T-helper 17 cell (primary cell): ENCODE results near the gene KBTBD4. TPM values are rescaled to one million over a fixed set of nuclear protein-coding genes. Genes with fewer than 3 reads are reported as not detected.

Source experiments
- ATAC-seq: fragments of 150-1000 bp; cut with Tn5 transposase; 2 replicates; pipeline ENCODE4 v1.10.0; 2021; ENCODE audit warnings: mild to moderate bottlenecking, moderate library complexity
- DNase-seq, 3 donors: peaks; one replicate each; pipeline versions ENCODE4 v3.0.0 to v3.0.0-alpha.2; 2020 to 2021
- H3K9me3 ChIP-seq: one replicate; pipeline ENCODE4 v1.7.0; 2013; ENCODE audit warnings: low read length, mild to moderate bottlenecking; ENCODE audit not compliant: control insufficient read depth, poor library complexity, severe bottlenecking
- H3K27ac Mint-ChIP-seq: one replicate; pipeline ENCODE4 v1.8.0; 2022; ENCODE audit warnings: mild to moderate bottlenecking, moderate library complexity, mixed read lengths
- H3K27me3 Mint-ChIP-seq: one replicate; pipeline ENCODE4 v1.8.0; 2022; ENCODE audit warnings: mixed read lengths
- H3K36me3 Mint-ChIP-seq: one replicate; pipeline ENCODE4 v1.8.0; 2022; ENCODE audit warnings: low read depth, mixed read lengths
- H3K4me1 Mint-ChIP-seq: one replicate; pipeline ENCODE4 v1.8.0; 2022; ENCODE audit warnings: mild to moderate bottlenecking, mixed read lengths
- H3K4me3 Mint-ChIP-seq: one replicate; pipeline ENCODE4 v1.8.0; 2022; ENCODE audit warnings: mild to moderate bottlenecking, moderate library complexity, mixed read lengths
- total RNA-seq, 4 donors: library from RNA in 2 of 4; stranded (reverse) in 2 of 4; gene quantifications; one replicate each; pipeline ENCODE4 v1.2.3 and lab custom pipeline; 2022 to 2026

The KBTBD4 gene
- total RNA-seq, 2 donors from 2014 or later: 20.0 to 23.7 TPM

DNA sequence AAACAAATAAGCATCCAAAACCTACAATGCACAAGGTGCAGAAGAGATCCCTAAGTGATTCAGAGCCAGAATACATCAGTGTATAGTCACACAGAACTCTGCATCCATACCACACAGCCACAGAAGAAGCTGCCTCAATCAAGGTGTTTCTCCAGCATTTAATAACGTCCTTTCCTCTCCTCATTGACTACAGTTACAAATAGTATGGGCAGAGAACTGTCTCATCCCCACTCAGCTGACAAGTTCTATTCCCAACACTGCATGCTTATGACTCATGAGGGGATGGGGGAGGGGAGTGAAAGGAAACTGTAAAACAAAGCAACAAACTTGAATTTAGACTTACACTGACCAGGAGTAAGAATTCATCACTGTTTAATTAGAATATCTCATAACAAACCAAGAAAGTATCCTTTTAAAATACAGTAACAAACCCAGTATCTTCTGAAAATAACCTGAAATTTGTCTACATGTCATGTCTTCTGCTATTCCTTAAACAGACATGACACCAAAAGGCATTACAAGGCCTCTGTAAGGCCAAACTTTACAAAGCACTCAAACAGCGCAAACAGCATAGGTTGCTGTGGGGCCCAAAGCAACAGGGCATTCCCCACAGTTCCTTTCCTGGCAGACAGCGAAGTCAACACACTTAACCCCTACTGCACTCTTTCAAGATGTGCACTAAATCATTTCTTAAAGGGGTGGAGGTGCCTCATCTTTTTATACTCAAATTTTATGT is 55.1 kb downstream of the KBTBD4 start:
- peaks cover under 1% of the 10 kb centered on the region for H3K36me3 Mint-ChIP-seq
- peaks cover 40% of the 10 kb centered on the region for H3K4me1 Mint-ChIP-seq
- no peaks in the 10 kb centered on the region for H3K9me3 ChIP-seq
- H3K27ac Mint-ChIP-seq: peak overlapping the region; percentile 100
- H3K4me3 Mint-ChIP-seq: peak overlapping the region; percentile 89
- no peaks in the 10 kb centered on the region for H3K27me3 Mint-ChIP-seq
- peak in 2 of 3 donors; percentile 21 to 27 for DNase-seq
- peak; percentile 93 for ATAC-seq

Other genes starting within 250 kb of the KBTBD4 start
- under 1 TPM in 1 of 2 donors, not detected in 1; 0.10 TPM for gene MYBPC3, start 226.3 kb downstream of the KBTBD4 start, total RNA-seq
- 10 to 100 TPM in 1 of 2 donors, 1 to 10 TPM in 1; 4.9 to 14.9 TPM for gene SPI1, start 200.4 kb downstream of the KBTBD4 start, total RNA-seq
- 10 to 100 TPM; 31.6 to 31.8 TPM for gene SLC39A13, start 170.4 kb downstream of the KBTBD4 start, total RNA-seq
- 10 to 100 TPM; 47.8 to 55.2 TPM for gene PSMC3, start 152.5 kb downstream of the KBTBD4 start, total RNA-seq
- 1 to 10 TPM; 3.0 to 3.1 TPM for gene RAPSN, start 129.8 kb downstream of the KBTBD4 start, total RNA-seq
- 100 to 1,000 TPM; 113 to 127 TPM for gene CELF1, start 25.8 kb downstream of the KBTBD4 start, total RNA-seq
- 10 to 100 TPM; 19.2 to 23.8 TPM for gene PTPMT1, start 13.4 kb downstream of the KBTBD4 start, total RNA-seq
- gene NDUFS3, start 104 bp upstream of the KBTBD4 start, total RNA-seq: 10 to 100 TPM; 90.6 to 92.4 TPM
- gene FAM180B, start 7.7 kb upstream of the KBTBD4 start, total RNA-seq: under 1 TPM; 0.23 to 0.47 TPM
- 1 to 10 TPM; 1.1 to 1.6 TPM for gene C1QTNF4, start 15.4 kb upstream of the KBTBD4 start, total RNA-seq
- 10 to 100 TPM; 19.9 to 22.5 TPM for gene MTCH2, start 63.6 kb upstream of the KBTBD4 start, total RNA-seq
- gene AGBL2, start 136.4 kb upstream of the KBTBD4 start, total RNA-seq: 1 to 10 TPM; 5.8 to 8.2 TPM
- 100 to 1,000 TPM; 252 to 261 TPM for gene FNBP4, start 188.4 kb upstream of the KBTBD4 start, total RNA-seq